Neural progenitor cell (in vitro differentiated cells): Measurements from ENCODE around the gene GOT1.

Source experiments
- EZH2 ChIP-seq: fragments of 200-600 bp; sonication (generic); IDR thresholded peaks from 2 replicates; pipeline ENCODE4 v1.6.1; 2017; ENCODE audit warnings: antibody characterized with exemption, mild to moderate bottlenecking, moderate library complexity
- TF ChIP-seq, protein P1 (sequence below): fragments of 200-600 bp; sonication (generic); IDR thresholded peaks from 2 replicates; pipeline ENCODE4 v1.5.1; 2017; ENCODE audit warnings: antibody characterized with exemption, mild to moderate bottlenecking

- TF ChIP-seq EZH2, result no peak
- TF ChIP-seq, protein P1, sequence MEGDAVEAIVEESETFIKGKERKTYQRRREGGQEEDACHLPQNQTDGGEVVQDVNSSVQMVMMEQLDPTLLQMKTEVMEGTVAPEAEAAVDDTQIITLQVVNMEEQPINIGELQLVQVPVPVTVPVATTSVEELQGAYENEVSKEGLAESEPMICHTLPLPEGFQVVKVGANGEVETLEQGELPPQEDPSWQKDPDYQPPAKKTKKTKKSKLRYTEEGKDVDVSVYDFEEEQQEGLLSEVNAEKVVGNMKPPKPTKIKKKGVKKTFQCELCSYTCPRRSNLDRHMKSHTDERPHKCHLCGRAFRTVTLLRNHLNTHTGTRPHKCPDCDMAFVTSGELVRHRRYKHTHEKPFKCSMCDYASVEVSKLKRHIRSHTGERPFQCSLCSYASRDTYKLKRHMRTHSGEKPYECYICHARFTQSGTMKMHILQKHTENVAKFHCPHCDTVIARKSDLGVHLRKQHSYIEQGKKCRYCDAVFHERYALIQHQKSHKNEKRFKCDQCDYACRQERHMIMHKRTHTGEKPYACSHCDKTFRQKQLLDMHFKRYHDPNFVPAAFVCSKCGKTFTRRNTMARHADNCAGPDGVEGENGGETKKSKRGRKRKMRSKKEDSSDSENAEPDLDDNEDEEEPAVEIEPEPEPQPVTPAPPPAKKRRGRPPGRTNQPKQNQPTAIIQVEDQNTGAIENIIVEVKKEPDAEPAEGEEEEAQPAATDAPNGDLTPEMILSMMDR, result no peak
Measured at GRCh38 chr10:99470327-99470726, 39.9 kb upstream of the GOT1 start.
